Fibroblast of gingiva (primary cell): ENCODE data around the gene PASK.
A peak's percentile ranks its signal among the peaks of the same experiment; 100 is the strongest.

Experiments
- DNase-seq: peaks from one replicate; pipeline ENCODE4 v3.0.0-alpha.2; 2011; ENCODE audit warnings: low read depth

The PASK gene

DNA sequence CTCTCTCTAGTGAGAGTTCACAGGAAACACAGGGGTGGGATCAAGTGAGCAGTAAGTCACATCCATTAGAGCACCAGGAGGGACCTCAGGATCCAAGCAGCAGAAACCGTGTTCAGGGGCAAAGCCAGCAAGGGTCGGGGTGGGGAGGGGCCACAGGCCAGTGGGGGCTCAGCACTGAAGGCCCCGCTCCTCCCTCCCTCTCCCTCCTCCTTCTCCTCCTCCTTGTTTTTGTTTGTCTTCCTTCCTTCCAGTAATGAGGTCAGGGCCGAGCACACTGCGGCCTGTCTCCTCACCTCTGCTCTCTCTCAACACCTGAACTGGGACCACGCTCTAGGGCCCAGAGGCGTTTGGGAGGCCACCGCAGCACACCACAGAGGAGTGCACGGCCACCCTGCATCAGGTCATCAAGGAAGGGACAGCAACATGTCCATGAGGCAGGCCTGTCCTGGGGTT is 68.1 kb downstream of the PASK start:
- DNase-seq: no peak

- DNase-seq: peak; percentile 60
Measured at GRCh38 chr2:241080405-241081189, 68.7 kb downstream of the PASK start.

DNA sequence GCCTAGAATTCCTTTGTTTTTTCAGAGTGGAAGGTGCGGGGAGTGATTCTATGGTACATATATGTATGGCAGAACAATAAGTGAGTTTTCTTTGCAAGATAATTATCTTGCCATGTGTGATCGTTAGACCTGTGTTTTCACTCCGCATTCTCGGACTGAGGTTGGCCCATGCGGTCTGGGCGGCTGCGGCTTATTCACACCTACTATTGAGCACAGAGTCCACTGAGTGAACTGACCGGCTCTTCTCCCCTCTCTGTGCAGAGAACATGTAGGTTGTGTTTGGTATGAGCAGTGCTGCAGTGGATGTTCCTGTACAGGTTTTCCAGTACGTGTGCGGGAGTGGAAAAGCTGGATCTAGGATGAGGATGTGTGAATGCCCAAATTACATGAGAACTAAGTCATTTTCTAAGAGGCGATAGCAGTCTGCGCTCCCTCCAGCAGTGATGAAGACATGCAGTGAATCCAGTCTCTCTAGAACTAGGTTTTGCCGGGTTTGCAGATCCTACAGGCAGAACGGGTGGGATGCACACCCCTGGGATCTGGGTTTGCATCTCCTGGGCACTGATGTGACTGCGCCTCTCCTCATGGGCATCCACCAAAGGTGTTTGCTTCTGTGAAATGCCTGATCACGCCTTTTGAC is 74.3 kb downstream of the PASK start:
- no peak for DNase-seq

- DNase-seq: no peak
Measured at GRCh38 chr2:241074065-241074818, 75.0 kb downstream of the PASK start.

DNA sequence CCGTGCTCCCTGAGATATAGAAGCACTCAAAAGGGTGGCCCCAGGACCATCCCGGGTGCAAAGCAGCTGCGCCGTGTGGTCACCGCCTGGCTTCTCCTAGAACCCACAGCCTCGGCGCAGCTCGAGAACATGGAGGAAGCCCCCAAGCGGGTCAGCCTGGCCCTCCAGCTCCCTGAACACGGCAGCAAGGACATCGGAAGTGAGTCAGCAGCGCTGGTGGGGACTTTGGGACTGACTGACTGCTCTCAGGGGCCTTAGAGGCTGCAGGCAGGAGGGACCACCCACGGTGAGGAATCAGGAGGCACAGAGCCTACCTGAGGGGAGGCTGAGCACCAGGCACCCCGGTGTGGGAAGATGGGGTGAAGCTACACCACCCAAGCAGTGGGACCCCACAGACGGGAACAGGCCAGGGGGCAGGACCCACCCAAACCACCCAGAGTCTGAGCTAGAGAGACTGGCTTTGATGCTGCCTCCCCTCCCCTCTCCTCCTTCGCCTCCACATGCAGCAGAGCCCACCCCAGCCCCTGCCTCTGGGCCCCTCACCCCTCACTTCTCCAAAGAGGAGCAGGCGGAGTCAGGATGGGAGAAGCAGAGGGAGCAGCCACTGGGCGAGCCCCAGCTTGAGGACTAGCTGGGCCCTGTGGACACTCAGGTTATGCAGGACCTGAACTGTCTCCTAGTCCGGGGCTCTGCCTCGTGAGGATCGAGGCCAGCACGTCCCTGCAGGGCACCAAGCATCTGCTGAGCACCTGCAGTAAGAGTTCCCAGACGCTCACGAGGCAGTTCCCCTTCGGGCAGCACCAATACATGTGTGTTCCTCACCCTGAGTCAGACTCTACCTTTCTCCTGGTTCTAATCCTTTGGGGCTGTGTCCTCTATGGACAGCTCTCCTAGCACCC is 75.9 kb downstream of the PASK start:
- no peak for DNase-seq

DNA sequence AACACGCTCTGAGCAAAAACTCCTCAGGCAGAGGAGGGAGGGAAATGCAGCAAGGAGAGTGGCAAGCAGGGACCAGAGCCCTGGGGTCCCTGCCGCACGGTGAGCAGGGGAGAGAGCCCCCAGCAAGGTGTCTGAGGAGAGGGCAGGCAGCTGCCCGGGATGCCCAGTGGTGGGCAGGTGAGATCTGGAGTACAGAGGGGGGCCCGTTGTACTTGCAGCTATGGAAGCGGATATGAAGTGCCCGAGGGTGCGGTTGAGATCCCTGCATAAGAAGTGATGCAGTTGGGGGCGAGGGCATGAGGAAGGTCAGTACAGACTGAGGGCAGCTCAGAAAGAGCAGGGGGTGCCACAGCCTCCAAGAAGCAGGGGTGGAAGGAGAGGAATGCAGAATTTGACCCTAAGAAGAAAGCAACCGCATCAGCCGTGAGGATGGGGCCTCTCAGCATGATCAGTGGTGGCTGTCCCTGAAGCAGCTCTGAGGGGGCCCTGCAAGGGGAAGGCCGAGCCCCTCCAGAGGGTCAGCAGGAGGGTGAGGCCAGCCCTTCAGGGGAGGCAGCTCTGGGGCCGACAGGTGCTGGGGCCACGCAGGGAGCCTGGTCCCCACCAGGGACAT is 76.6 kb downstream of the PASK start:
- no peak for DNase-seq

DNA sequence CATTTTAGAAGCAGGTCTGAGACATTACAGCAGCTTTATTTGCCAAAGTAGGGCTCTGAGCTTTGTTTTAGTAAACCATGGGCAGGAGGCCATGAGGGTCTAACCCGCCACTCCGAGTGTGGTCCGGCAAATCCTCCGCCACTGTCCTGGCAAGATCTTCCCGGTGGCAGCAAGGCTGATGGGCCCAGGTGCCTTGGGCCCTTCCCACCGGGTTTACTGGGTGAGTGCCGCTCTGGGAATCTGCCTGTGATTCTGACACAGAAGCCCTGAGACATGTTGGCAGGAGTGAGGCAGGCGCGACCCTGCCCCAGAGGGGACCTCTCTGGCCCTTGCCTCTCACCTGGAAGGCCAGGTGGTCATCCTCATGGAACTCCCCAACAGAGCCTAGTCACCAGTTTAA is 77.1 kb downstream of the PASK start:
- no peak for DNase-seq

DNA sequence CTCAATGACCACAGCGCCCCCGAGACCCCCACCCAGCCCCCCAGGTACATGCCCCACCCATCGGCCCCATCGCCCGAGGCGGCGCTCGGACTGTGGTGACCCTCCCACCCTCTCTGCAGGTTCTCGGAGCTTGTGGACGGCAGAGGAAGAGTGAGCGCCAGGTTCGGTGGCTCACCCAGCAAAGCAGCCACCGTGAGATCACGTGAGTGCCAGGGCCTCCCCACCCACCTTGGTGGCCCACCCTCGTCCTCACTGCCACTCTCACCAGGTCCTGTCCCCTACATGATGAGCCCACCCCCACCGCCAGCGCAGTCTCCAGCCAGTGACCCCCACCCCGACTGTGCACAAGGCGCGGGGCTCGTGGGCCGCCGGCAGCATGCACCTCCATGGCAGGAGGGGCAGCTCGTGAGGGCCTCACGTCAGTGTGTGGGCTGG is 77.6 kb downstream of the PASK start:
- no peak for DNase-seq

DNA sequence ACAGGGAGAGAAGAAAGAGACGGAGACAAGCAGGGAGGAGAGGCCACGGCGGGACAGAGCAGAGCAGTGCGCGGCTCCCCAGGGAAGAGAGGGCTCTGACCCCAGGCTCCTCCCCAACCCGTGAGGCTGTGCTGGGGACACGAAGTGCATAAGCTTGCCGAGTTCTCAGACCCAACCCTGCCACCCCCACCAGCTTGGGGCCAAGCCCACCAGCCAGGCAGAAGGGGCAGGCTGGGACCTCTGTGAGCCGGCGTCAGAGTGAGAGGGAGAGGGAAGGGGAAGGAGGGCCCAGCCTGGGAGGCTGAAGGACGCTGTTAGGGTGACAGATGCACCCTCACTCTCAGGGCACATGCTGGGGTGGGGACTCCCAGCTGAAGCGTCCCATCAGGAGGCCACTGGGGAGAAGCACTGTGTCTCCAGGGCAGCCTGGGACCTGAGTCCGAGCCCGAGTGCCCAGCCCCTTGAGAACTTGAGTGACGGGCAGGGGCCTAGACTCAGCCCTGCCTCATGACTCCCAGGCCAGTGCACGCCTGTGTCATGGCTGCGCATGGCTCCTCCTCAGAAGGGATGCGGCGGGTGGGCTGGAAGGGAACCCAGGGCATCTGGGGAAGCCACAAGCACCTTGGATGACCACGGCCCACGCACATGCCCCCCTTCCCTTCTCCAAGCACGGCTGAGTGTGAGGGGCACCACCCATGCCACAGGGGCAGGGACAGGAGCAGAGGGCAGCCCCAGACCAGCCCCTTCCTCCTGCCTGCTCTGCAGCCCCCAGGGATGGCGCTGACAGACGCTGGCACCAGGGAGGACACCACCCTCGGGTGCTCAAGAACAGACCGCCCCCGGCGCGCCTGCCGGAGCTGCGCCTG is 78.2 kb downstream of the PASK start:
- no peak for DNase-seq

- no peak for DNase-seq
Measured at GRCh38 chr2:241070361-241070760, 78.9 kb downstream of the PASK start.

GRCh38 chr2:241069821-241070281 is 79.4 kb downstream of the PASK start:
- no peak for DNase-seq

- no peak for DNase-seq
Measured at GRCh38 chr2:241068942-241069810, 80.1 kb downstream of the PASK start.

DNA sequence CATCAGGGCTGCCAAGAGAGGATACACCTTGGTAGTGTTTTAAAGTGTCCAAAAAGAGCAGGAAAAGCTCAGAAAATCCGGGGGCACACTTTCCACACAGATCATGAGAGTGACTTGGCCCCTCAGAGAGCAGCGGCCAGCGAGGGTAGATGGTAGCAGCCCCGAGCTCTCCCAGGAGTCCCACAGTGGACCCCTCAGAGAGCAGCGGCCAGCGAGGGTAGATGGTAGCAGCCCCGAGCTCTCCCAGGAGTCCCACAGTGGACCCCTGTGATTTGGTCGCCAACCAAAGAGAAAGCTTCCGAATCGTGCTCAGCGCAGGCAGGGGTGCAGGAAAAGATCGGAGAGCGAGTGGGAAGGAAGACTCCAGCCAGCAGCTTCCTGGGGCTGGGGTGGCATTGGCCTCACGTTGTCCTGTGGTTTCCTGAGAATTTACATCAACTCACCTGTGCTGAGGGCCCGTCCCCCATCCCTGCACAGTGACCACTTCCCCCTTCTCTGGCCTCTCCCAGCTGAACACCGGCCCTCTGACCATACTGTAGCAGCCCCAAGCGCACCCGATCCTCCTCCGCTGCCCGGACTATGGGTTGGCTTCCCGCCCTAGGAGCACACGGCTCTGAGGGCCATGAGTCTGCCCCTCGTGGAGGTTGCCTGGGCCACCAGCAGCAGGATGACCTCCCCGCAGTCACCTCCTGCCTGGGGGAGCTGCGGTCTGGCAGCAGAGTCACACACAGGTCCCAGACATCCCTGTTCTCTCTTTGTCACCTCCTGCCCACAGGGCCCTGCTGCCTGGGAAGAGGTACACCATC is 80.9 kb downstream of the PASK start:
- no peak for DNase-seq

- no peak for DNase-seq
Measured at GRCh38 chr2:241067501-241068135, 81.7 kb downstream of the PASK start.

DNA sequence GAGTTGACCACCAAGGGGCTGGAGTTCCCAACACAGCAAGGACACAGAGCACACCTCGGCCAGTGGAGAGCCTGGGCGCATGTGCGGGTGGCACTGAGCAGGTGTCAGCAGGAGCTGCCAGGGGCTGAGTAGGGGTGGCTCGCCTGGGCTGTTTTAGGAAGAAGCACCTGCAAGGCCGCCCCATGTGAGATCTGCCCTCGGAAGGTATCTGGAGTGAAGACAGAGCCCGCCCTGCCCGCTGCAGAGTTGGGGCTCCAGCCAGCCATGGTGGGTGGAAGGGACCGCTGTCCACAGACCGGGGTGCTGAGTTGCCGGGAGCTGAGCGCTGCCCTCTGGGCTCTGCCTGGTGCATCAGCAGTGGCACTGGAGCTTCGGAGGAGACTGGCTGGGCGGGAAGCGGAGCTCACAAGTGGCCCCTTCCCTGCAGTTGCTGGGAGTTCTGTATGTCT is 82.4 kb downstream of the PASK start:
- no peak for DNase-seq

GRCh38 chr2:241066171-241066892 is 82.9 kb downstream of the PASK start:
- no peak for DNase-seq

DNA sequence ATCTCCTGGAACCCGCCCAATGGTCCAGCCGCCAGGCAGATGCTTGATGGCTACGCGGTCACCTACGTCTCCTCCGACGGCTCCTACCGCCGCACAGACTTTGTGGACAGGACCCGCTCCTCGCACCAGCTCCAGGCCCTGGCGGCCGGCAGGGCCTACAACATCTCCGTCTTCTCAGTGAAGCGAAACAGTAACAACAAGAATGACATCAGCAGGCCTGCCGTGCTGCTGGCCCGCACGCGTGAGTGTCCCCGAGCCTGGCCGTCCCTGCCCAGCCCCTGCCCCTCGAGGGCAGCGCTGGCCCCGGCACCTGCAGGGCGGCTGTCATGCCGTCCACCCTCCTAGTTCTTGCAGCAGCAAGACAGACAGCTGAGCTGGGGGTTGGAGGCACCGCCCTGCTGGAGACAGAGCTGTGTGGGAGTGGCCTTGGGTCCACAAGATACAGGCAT is 83.9 kb downstream of the PASK start:
- DNase-seq: no peak
